IPS-NIHi7 (cell line): ENCODE data around the gene TNFRSF6B.
"Not testable (repeated sequence)": the region's sequence is repeated elsewhere in the genome, so short reads cannot be mapped to it uniquely, and the experiment has no call there.

Experiments used
- DNase-seq: peaks from one replicate; pipeline ENCODE4 v3.0.0; 2012; ENCODE audit warnings: mixed read lengths; ENCODE audit errors: extremely low spot score

The TNFRSF6B gene, protein sequence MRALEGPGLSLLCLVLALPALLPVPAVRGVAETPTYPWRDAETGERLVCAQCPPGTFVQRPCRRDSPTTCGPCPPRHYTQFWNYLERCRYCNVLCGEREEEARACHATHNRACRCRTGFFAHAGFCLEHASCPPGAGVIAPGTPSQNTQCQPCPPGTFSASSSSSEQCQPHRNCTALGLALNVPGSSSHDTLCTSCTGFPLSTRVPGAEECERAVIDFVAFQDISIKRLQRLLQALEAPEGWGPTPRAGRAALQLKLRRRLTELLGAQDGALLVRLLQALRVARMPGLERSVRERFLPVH

DNA sequence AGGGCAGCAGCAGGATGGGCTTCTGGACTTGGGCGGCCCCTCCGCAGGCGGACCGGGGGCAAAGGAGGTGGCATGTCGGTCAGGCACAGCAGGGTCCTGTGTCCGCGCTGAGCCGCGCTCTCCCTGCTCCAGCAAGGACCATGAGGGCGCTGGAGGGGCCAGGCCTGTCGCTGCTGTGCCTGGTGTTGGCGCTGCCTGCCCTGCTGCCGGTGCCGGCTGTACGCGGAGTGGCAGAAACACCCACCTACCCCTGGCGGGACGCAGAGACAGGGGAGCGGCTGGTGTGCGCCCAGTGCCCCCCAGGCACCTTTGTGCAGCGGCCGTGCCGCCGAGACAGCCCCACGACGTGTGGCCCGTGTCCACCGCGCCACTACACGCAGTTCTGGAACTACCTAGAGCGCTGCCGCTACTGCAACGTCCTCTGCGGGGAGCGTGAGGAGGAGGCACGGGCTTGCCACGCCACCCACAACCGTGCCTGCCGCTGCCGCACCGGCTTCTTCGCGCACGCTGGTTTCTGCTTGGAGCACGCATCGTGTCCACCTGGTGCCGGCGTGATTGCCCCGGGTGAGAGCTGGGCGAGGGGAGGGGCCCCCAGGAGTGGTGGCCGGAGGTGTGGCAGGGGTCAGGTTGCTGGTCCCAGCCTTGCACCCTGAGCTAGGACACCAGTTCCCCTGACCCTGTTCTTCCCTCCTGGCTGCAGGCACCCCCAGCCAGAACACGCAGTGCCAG lies at the start of gene TNFRSF6B:
Gene TNFRSF6B, plus strand, starts transcription at position 25 of the 729 bp plus-strand sequence. Its CDS starts 116 bp downstream, at position 141.
- DNase-seq, result no peak

DNA sequence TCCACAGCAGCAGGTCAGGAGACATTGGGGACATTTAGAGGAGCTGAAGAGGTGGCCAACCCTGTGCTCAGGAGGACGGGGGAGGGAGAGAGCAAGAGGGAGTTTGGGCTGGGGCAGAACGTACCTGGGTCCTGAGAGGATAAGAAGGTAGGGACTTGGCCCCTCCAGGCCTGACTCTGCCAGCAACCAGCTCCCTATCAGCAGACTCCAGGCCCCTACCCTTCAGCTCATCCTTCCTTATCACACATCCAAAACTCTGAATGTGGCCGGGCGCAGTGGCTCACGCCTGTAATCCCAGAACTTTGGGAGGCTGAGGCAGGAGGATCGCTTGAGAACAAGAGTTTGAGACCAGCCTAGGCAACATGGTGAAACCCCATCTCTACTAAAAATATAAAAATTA lies 48.3 kb upstream of the TNFRSF6B start:
- DNase-seq, result no peak

DNA sequence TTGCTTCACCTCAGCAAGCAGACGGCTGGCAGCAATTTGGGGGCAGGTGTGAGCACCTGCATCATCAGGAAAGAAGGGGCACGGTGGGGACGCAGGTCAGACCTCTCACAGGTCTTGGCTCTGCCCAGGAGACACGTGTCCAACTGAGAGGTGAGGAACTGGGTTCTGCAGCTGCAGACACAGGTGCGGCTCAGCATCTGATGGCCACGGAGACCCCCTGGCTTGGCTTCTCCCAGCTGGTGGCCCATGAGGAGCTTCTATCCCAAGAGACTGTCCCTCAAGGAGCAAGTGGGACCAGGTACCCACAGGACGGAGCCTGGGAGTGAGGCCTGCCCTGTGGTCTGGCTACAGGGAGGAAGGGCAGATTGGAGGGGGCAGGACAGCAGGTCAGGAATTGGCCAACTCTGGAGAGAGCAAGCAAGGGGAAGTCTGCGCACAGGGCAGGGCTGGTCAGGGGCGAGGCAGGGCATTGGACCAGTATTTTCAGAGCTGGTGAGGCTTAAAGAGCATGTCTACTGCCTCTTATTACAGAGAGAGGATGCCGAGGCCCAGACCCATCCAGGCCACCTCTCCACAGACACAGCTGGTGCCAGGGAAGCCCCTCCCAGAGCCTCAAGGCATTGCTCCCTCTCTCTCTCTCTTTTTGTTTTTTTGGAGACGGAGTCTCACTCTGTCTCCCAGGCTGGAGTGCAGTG lies 47.4 kb upstream of the TNFRSF6B start:
- DNase-seq, result no peak

DNA sequence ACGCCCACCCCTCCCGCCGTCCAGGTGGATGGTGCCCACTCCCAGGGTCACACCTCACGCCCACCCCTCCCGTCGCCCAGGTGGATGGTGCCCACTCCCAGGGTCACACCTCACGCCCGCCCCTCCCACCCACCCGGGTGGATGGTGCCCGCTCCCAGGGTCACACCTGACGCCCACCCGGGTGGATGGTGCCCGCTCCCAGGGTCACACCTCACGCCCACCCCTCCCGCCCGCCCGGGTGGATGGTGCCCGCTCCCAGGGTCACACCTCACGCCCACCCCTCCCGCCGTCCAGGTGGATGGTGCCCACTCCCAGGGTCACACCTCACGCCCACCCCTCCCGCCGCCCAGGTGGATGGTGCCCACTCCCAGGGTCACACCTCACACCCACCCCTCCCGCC lies 46.0 kb upstream of the TNFRSF6B start:
- DNase-seq, result not testable (repeated sequence)

DNA sequence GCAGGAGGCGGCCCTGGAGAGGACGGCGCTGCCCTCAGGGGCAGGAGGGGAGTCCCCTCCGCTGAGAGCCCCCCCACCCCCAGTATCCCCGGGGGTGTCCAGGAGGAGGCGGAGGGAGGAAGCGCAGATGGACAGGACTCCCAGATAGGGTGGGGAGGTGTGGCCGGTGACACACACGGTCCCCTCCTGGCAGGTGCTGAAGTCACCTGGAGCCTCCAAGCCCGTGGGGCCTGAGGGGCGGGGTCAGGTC lies 44.6 kb upstream of the TNFRSF6B start:
- DNase-seq, result no peak

DNA sequence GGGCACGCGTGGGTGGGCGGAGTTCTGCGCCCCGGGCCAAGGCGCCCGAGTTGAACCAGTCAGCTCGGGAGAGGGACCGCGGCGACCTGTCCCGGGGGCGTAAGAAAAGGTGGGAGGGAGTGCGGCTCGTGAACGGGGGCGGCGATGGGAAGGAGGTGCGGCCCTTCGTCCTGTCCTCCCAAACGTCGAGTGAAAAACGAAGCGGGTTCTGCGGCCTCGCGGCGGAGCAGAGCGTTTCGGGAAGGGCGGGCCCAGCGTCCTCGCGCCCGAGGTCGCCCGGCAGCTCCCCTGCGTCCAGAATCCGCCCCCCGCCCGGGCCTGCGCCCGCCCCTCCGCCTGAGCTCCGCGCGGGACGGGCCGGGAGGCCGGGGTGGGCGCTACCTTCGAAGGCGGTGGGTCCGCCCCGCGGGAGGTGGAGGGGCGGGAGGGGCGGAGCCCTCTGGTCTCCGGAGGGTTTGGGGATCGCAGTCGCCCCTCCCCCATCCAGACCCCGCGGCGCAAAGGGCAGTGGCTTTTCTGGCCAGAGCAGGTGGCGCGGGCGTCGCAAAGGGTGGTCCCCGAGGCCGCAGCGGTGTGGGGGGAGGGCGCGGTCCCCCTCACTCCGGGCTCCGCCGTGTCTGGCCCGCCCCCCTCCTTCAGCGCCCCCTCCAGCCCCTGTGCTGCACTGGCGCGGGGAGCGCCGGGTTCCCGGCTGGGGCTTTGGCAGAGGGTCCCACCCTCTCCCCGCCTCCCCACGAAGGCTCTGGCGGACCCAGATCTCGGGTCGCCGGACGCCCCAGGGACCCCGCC lies 44.1 kb upstream of the TNFRSF6B start:
- DNase-seq, result no peak

DNA sequence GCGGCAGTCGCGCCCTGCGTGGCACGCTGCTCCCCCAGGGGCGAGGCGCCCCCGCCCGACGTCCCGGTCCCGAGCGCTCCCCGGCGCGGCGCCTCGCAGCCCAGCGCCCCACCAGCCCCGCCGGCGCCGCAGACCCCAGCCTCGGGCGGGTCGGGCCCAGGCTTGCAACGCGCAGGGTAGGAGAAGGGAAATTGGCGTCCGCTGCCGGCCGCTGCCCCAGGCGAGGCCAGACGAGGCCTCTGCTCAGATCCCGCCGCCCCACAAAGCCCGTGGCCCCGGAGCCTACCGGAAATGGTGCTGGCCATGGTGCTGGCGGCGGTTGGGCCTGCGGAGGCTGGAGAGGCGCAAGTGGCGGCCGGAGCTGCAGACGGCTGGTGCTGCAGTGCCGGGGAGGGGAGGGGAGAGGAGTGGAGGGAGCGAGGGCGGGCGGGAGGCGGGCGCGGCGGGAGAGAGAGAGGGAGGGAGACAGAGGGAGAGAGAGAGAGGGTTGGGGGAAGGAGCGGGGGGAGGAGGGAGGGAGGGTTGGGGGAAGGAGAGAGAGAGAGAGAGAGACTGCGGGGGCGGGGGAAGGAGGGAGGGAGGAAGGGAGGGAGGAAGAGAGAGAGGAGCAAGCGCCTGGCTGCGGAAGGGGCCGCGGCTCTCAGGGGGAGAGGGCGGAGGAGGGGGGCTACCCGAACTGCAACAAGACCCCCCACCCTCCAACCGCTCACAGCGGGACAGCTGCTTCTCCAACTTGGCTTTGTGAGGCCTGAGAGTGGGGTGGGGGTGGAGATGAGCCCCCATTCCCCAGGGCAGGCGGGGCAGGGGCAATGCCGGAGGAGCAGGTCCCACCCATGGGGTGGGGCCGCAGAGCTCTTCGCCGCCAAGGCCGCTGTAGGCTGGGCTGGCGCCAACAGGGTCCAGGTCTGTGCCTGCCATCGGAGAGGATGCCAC lies 43.1 kb upstream of the TNFRSF6B start, which contains the start of gene STMN3:
Gene STMN3, minus strand, starts transcription at position 384 of the 933 bp plus-strand sequence. Its CDS starts 79 bp downstream, at position 305.
- DNase-seq, result peak; percentile 92

DNA sequence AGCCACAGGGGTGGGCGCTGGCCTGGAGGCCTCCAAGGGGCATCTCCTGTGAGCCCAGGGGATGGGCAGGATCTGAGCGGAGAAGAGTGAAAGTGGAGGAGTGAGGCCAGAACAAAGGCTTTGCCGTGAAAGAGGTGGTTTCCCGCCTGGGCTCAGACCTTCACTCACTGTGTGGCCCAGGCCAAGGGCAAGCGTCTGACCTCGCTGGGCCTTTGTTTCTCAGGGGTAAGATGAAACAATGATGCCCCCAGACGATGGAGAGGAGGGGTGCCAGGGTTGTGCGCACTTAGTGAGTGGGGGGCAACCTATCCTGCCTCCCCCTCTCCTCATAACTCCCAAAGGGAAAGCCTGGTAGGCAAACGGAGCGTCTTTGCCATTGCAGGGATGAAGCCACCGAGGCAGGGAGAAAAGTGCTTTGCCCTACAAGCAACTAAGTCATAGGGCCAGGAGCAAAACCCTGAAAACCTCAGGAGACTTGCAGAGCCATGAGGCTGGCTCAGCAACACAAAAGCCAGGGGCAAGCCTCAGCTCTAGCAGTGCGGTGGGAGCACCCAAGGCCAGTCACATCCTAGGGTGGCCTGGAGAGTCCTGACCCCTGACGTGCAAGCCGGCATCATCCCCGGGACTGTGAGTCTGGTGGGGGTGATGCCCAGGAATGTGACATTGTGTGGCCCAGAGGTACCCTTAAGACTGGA lies 42.3 kb upstream of the TNFRSF6B start:
- DNase-seq, result no peak

DNA sequence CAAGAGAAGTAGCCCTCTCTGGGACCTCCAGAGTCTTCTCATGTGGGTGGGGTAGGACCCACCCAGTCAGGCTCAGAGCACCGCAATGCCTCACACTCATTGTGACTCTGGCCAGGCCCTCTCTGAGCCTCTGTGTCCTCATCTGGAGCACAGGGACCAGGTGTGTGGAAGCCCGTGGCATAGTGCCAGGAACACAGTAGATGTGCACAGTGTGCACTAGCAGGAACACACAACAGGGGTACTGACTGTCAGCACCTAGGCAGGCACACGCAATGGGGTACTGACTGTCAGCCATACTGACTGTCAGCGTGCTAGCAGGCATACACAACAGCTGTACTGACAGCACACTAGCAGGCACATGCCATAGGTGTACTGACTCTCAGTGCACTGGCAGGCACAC lies 41.2 kb upstream of the TNFRSF6B start:
- DNase-seq, result no peak

DNA sequence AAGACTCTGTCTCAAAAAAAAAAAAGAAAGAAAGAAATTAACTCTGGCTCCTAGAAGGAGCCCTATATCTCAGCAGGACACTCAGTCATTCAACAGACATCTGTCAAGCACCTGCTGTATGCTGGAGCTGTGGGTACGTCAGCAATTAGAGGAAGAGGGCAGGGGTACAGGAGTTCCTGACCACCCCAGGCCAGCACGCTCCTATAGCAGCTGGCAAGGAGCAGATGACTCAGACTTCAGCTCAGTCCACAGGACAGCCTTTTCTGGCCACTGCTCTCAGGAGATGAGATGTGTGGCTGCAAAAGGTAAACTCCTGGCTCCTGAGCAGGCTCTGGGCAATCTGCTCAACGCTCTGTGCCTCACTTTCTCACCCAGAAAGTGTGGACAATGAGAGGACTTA lies 40.0 kb upstream of the TNFRSF6B start:
- DNase-seq, result no peak

DNA sequence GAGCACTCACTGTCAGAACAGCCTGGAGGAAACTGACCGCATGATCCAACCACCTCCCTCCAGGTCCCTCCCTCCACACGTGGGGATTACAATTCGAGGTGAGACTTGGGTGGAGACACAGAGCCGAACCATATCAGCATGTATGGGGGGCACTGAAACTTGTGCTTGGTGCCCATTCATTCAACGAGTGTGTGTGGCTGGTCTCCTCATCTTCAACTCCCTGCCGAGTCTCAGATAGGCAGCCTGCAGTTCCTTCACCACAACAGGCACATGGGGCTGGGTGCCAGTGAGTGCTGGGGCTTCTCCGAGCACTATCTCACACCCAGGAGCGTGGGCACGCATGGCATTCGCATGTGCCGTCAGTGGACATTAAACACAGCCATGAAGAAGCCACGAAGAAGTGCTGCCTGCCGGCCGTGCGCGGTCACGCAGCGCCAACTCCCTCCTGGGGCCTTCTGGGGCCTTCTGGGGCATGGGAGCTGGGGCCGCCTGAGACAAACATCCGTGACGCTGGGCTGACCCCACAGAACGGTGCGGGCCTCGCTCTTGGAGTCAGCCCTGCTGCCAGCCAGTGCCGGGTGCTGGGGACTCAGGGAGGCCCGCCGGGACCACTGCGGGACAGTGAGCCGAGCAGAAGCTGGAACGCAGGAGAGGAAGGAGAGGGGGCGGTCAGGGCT lies 39.1 kb upstream of the TNFRSF6B start:
- no peak for DNase-seq

DNA sequence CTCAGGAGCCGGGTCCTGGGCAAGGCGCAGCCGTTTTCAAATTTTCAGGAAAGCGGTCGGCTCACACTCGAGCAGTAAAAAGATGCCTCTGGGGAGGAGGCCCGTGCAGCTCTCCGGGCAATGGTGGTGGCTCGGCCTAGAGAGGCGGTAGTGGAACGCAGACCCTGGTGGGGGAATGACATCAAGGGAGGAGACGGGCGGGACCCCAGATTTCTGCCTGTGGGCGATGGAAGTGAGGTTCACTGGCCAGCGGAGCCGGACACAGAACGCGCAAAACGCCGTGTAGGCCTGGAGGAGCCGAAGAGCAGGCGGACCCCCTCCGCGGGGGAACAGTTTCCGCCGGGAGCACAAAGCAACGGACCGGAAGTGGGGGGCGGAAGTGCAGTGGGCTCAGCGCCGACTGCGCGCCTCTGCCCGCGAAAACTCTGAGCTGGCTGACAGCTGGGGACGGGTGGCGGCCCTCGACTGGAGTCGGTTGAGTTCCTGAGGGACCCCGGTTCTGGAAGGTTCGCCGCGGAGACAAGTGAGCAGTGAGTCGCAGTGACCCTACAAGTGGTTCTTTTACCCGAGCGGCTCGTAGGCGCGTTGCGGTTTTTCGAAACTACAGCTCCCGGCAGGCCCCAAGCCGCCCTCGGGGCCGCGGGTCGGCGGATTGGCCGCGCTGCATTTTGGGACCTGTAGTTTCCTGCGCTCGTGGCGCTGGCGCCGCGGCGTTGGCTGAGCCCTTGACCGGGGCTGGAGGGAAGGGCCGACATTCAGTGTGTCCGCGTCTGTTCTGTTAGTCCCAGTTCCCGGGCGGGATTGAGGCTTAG lies 38.3 kb upstream of the TNFRSF6B start, which contains the start of gene RTEL1:
Gene RTEL1, plus strand, starts transcription at position 376 of the 812 bp plus-strand sequence. CDS start 1,091 bp downstream, outside the sequence.
- peak; percentile 98 for DNase-seq

DNA sequence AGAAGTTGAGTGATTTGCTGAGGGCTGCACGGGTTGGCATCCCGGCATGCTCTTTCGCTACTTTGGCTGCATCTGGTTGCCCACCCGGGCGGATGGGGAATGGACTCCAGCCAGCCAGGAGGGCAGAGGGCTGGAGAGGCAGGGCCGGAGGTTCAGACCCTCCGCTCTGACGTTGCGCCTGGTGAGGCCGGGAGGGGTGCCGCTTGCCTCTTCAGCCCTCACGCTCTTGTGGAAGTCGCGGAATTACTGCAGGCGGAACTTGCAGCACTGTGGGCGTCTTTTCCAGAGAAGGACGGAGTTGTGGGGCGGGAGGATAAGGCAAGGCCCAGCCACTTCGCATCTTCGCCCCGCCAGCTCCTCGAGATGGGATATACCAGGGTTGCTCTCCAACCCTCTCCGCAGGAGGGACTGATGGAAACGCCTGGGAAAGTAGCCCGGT lies 37.7 kb upstream of the TNFRSF6B start:
- DNase-seq, result no peak

DNA sequence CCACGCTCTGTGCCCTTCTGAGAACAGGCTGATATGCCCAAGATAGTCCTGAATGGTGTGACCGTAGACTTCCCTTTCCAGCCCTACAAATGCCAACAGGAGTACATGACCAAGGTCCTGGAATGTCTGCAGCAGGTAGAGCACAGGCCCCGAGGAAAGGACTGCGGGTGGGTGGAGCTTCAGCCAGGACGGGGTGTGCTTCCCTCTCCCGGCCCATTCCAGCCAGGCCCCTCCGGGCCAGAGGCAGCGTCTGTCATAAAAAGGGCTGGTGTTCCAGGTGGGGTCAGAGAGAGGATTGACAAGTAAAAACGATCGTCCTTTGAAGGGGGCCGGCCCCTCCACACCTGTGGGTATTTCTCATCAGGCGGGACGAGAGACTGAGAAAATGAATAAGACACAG lies 37.1 kb upstream of the TNFRSF6B start:
- no peak for DNase-seq

DNA sequence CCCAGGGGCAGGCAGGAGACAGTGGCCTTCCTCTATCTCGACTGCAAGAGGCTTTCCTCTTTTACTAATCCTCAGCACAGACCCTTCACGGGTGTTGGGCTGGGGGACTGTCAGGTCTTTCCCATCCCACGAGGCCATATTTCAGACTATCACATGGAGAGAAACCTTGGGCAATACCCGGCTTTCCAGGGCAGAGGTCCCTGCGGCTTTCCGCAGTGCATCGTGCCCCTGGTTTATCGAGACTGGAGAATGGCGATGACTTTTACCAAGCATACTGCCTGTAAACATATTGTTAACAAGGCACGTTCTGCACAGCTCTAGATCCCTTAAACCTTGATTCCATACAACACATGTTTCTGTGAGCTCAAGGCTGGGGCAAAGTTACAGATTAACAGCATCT lies 36.3 kb upstream of the TNFRSF6B start:
- not testable (repeated sequence) for DNase-seq

DNA sequence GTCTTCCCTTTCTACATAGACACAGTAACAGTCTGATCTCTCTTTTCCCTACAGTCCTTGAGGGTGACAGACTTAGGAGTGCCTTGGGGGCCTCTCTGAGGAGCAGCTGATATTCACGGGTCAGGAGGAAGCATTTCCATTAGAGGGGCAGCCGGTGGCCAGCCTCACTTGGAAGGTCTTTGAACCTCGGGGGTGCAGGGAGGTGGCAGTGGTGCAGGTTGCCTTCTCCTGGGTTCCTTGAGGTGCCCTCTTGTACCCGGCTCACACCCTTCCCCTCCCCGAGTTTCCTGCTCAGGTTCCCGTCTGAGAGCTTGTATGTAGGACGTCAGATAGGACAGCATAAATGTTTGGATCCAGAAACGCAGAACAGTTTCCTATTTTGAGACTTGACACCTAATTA lies 35.8 kb upstream of the TNFRSF6B start:
- no peak for DNase-seq

DNA sequence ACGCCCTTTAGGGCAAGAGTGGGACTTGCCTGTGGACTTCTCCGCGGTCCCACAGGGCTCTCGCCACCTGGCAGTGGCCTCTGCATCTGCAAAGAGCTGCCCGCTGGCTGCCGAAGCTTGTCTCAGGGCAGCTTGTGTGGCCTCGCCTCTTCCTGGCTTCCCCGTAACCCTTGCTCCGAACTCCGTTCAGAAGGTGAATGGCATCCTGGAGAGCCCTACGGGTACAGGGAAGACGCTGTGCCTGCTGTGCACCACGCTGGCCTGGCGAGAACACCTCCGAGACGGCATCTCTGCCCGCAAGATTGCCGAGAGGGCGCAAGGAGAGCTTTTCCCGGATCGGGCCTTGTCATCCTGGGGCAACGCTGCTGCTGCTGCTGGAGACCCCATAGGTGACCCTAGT lies 35.3 kb upstream of the TNFRSF6B start:
- DNase-seq, result no peak

DNA sequence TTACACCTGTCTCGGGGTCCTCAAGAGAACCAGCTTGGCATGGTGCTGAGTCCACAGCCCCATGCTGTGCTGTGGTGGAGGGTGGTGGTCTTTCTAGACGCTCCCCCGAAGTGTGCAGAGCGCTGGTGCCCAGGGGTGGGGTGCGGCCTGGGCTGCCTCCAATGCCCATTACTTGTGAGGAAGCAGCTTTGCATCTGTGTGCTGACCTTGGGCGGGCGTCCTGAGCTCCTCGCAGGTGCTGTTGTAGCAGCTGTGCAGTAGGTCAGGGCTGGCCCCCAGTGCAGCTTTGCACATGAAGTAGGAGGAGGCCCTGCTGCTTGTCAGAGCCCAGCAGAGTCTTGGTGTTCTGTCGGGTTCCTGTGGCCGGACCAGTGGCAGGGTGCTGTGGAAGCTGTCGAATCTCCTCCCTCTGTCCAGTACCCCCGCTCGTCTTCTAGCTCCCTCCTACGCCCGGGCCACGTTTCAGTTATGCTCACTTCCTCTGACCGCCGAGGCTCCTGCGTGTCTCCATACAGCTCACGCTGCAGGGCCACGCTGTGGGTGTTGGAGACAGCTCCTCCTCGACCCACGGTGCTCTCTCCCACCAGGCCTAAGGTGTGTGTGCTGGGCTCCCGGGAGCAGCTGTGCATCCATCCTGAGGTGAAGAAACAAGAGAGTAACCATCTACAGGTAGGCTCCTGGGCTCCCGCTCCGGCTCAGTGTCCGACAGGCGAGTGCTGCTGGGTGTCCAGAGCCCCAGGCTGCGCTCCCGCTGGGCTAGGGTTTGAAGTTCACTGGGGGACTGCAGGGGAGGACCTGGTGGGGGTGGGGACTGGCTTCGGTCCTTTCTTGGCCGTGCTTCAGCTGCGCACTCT lies 34.3 kb upstream of the TNFRSF6B start:
- DNase-seq, result no peak
